ENCODE data around the gene AKAP4. TPM values are rescaled to one million over a fixed set of nuclear protein-coding genes. Genes with fewer than 3 reads are reported as not detected.

AKAP4 gene, protein sequence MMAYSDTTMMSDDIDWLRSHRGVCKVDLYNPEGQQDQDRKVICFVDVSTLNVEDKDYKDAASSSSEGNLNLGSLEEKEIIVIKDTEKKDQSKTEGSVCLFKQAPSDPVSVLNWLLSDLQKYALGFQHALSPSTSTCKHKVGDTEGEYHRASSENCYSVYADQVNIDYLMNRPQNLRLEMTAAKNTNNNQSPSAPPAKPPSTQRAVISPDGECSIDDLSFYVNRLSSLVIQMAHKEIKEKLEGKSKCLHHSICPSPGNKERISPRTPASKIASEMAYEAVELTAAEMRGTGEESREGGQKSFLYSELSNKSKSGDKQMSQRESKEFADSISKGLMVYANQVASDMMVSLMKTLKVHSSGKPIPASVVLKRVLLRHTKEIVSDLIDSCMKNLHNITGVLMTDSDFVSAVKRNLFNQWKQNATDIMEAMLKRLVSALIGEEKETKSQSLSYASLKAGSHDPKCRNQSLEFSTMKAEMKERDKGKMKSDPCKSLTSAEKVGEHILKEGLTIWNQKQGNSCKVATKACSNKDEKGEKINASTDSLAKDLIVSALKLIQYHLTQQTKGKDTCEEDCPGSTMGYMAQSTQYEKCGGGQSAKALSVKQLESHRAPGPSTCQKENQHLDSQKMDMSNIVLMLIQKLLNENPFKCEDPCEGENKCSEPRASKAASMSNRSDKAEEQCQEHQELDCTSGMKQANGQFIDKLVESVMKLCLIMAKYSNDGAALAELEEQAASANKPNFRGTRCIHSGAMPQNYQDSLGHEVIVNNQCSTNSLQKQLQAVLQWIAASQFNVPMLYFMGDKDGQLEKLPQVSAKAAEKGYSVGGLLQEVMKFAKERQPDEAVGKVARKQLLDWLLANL
- total RNA-seq = not detected in 2 replicates

DNA sequence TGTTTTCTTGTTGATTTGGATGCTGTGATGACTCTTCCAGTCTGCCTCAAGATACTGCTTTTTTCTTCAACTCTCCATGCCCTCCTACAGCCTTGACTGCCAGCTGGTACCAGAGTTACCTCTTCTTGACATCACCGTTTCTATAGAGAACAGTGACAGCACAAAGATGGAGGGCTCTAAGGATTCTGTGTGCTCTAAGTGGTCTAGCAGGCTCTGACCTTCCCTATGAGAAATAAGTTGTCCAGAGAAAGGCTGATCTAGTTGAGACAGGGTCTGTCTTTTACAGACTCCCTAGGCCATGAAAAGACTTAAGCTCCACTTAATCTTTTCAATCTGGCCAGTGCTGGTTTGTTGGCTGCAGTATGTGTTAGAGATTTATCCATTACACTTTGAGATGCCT is at the start of gene AKAP4:
Gene AKAP4 (minus strand): TSS at position 101 of the 400 bp plus-strand sequence. CDS start 118 bp downstream, outside the sequence.

DNA sequence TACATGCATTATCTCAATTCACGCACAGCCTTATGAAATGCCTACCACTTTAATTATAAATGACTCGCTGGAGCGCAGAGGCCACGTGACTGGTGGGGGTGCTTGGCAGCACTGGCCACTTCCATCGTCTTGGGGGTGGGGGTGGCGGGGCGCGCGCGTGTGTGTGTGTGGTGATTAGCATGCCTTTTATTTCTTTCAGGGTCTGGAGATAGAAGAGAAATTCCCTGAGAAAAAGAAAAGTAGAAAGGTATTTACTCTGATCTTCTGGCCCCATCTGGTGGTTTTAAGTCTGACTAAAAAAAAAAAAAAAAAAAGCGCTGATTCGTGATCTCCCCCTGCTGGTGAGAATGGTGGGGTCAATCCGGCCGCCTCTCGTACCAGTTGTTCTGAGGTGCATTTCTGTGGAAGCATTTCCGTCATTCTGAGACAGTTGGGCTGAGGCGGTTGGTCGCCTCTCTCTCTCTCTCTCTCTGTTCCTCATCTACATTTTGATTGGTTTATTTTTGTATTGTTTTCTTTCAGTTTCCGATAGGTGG is 3.6 kb upstream of the AKAP4 start, which contains the start of gene CCNB3:
Gene CCNB3 (plus strand): TSS at position 402 of the 536 bp plus-strand sequence. CDS start 80,399 bp downstream, outside the sequence.

Other genes with a start within 250 kb of the AKAP4 start
- 0.13 and 0.24 TPM in 2 replicates for gene CCNB3, start 3.8 kb upstream of the AKAP4 start, total RNA-seq